SJCRH30 (cell line): ENCODE results near the gene NRP1. TPM values are rescaled to one million over a fixed set of nuclear protein-coding genes. Genes with fewer than 3 reads are reported as not detected.

Experiments used
- DNase-seq, 2 experiments: peaks; one replicate each; pipeline ENCODE4 v3.0.0-alpha.2; 2015 to 2020
- H3K27ac ChIP-seq: fragments of 250-450 bp; sonication (Bioruptor Pico); 2 replicates; pipeline ENCODE4 v1.5.1; 2020; ENCODE audit warnings: mild to moderate bottlenecking, moderate library complexity
- H3K27me3 ChIP-seq: fragments of 250-450 bp; sonication (Bioruptor Pico); 2 replicates; pipeline ENCODE4 v1.5.1; 2020; ENCODE audit warnings: mild to moderate bottlenecking, moderate library complexity
- H3K36me3 ChIP-seq: fragments of 250-450 bp; sonication (Bioruptor Pico); 2 replicates; pipeline ENCODE4 v1.5.1; 2020; ENCODE audit warnings: mild to moderate bottlenecking, moderate library complexity
- H3K4me1 ChIP-seq: fragments of 250-450 bp; sonication (Bioruptor Pico); 2 replicates; pipeline ENCODE4 v1.5.1; 2020; ENCODE audit warnings: mild to moderate bottlenecking, moderate library complexity
- H3K4me3 ChIP-seq: fragments of 250-450 bp; sonication (Bioruptor Pico); 2 replicates; pipeline ENCODE4 v1.5.1; 2020; ENCODE audit warnings: mild to moderate bottlenecking, moderate library complexity
- H3K9me3 ChIP-seq: fragments of 250-450 bp; sonication (Bioruptor Pico); replicated peaks from 2 replicates; pipeline ENCODE4 v1.5.1; 2020; ENCODE audit warnings: mild to moderate bottlenecking, moderate library complexity
- total RNA-seq: library from RNA; depleted of rRNA; stranded (reverse); fragments of >200 nt; shearing (Covaris generic); gene quantifications from 2 replicates; pipeline ENCODE4 v1.2.3, GENCODE V29; 2014

Gene NRP1
- total RNA-seq, 1 experiment from 2014 or later, result 21.2 TPM

DNA sequence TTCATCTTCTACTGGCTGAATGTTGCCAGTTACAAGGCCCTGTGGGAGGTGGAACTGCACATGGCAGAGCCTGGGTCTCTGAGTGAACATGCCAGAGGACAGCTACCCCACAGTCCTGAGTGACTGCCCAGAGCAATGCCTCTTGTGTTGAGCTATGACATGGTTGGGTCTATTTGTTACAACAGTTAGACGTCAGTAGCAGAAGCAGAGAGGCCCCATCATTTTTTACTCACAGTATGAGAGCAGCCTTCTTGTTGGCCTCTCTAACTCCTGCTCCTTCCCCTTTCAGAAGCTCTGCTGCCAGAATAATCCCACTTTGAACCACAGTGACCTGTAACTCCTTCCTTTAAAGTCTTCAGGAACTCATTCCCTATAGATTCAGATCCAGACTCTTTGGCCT lies 30.8 kb upstream of the NRP1 start:
- Histone ChIP-seq H3K27me3 (no peaks in the 10 kb centered on the region), H3K4me3 (no peak overlapping the region), H3K36me3 (peaks cover 3% of the 10 kb centered on the region; the same call in 1 of the 2 replicates), H3K27ac (peak overlapping the region; percentile 23; the same call in 1 of the 2 replicates), H3K9me3 (no peaks in the 10 kb centered on the region), H3K4me1 (no peaks in the 10 kb centered on the region; the same call in 1 of the 2 replicates)
- DNase-seq, result no peak

DNA sequence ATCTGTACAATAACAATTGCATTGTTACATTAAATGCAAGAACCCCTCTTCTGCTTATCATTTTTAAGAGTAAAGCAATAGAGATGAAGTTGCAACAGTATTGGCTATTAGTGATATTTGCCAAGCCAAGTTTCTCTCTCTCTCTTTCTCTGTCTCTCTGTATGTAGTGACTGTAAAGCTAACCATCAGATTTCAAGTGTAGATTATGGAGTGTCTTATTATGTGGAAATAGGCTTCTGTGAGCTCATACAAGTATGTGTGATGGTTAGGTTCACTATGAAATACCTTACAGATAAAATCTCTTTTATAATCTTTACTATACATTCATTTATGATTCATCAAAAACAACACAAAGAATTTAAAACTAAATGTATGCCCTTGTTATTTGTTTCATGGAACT lies 28.6 kb upstream of the NRP1 start:
- Histone ChIP-seq H3K4me1 (no peaks in the 10 kb centered on the region; the same call in 1 of the 2 replicates), H3K9me3 (no peaks in the 10 kb centered on the region), H3K36me3 (peaks cover 3% of the 10 kb centered on the region; the same call in 1 of the 2 replicates), H3K27ac (no peak overlapping the region), H3K4me3 (no peak overlapping the region), H3K27me3 (no peaks in the 10 kb centered on the region)
- DNase-seq, result no peak

- no peak for DNase-seq
- Histone ChIP-seq H3K27me3 (no peaks in the 10 kb centered on the region), H3K27ac (no peak overlapping the region), H3K36me3 (no peaks in the 10 kb centered on the region), H3K9me3 (no peaks in the 10 kb centered on the region), H3K4me3 (no peak overlapping the region), H3K4me1 (no peaks in the 10 kb centered on the region; the same call in 1 of the 2 replicates)
Measured at GRCh38 chr10:33358016-33358415, 23.5 kb upstream of the NRP1 start.

DNA sequence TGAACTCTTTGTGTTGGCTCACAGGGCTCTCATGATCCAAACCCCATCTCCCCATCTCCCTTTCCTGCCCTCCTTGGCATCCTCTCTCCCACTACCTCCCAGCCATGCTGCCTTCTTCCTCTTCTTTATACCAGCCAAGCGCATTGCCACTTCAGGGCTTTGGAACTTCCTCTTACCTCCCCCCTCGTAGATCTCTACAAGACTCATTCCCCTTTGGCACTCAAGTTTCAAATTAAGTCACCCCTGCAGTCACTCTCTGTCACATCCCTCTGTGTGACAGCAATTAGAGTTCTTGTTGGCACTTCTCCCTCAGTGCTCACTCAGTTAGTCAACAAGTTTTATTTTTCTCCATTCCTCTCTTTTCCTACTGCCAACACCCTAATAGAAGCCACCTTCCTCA lies 20.8 kb upstream of the NRP1 start:
- no peak for DNase-seq
- Histone ChIP-seq H3K9me3 (no peaks in the 10 kb centered on the region), H3K27me3 (no peaks in the 10 kb centered on the region), H3K36me3 (no peaks in the 10 kb centered on the region), H3K27ac (no peak overlapping the region), H3K4me3 (no peak overlapping the region), H3K4me1 (peaks cover 16% of the 10 kb centered on the region)

GRCh38 chr10:33353853-33354252 lies 19.4 kb upstream of the NRP1 start:
- H3K36me3 ChIP-seq, result no peaks in the 10 kb centered on the region
- H3K27me3 ChIP-seq, result no peaks in the 10 kb centered on the region
- no peak overlapping the region for H3K4me3 ChIP-seq
- H3K27ac ChIP-seq, result no peak overlapping the region
- no peaks in the 10 kb centered on the region for H3K9me3 ChIP-seq
- H3K4me1 ChIP-seq, result peaks cover 16% of the 10 kb centered on the region
- no peak for DNase-seq

- no peak overlapping the region for H3K27ac ChIP-seq
- H3K4me1 ChIP-seq, result peaks cover 16% of the 10 kb centered on the region
- no peak overlapping the region for H3K4me3 ChIP-seq
- H3K36me3 ChIP-seq, result no peaks in the 10 kb centered on the region
- DNase-seq, result no peak
- no peaks in the 10 kb centered on the region for H3K27me3 ChIP-seq
- H3K9me3 ChIP-seq, result no peaks in the 10 kb centered on the region
Measured at GRCh38 chr10:33353334-33353733, 18.9 kb upstream of the NRP1 start.

- Histone ChIP-seq H3K4me3 (no peak overlapping the region), H3K27ac (no peak overlapping the region), H3K27me3 (no peaks in the 10 kb centered on the region), H3K36me3 (no peaks in the 10 kb centered on the region), H3K9me3 (no peaks in the 10 kb centered on the region), H3K4me1 (peaks cover 16% of the 10 kb centered on the region)
- no peak for DNase-seq
Measured at GRCh38 chr10:33352615-33353014, 18.1 kb upstream of the NRP1 start.

DNA sequence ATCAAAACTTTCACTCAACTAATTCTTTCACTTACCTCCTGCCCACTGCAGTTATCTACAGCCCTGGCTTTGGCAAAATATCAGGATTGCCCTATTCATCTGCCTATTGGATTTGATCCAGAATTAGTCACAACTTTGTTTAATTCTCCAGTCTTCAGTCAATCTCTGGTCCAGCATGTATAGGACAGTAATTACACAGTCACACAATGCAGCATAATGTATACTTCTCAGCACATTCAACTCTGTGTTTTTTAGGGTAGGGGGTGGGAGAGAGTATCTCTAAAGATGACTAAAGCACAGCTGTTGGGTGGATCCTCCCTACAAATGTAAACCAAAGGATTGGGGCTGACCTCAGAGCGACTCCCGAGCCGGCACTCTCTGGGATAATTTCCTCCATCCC lies 17.7 kb upstream of the NRP1 start:
- H3K4me1 ChIP-seq, result peaks cover 16% of the 10 kb centered on the region
- H3K4me3 ChIP-seq, result no peak overlapping the region
- no peaks in the 10 kb centered on the region for H3K27me3 ChIP-seq
- peak; percentile 43 to 68 for DNase-seq
- H3K36me3 ChIP-seq, result no peaks in the 10 kb centered on the region
- no peaks in the 10 kb centered on the region for H3K9me3 ChIP-seq
- H3K27ac ChIP-seq, result no peak overlapping the region

DNA sequence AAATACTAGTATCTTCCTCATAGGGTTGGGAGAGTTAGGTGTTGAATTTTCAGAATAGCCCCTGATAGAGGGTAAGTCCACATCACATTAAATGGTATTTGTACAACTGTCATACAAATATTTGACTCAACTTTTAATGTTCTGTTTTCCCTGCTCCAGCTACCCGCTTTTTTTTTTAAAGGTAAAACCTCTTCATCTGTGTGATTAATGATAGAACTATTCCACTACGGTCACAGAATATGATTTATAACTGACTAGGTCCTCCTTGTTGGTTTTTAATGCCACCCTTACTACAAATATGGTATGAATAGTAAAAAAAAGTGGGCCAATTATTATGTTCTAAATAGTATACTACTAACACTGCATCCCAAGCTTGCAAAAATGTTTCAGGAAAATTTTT lies 15.6 kb upstream of the NRP1 start:
- Histone ChIP-seq H3K4me1 (peaks cover 16% of the 10 kb centered on the region), H3K4me3 (no peak overlapping the region), H3K27me3 (no peaks in the 10 kb centered on the region), H3K9me3 (no peaks in the 10 kb centered on the region), H3K36me3 (no peaks in the 10 kb centered on the region), H3K27ac (no peak overlapping the region)
- DNase-seq, result no peak

GRCh38 chr10:33349268-33349667 lies 14.8 kb upstream of the NRP1 start:
- peaks cover 16% of the 10 kb centered on the region for H3K4me1 ChIP-seq
- H3K4me3 ChIP-seq, result no peak overlapping the region
- H3K27me3 ChIP-seq, result no peaks in the 10 kb centered on the region
- no peak overlapping the region for H3K27ac ChIP-seq
- no peaks in the 10 kb centered on the region for H3K36me3 ChIP-seq
- DNase-seq, result no peak
- no peaks in the 10 kb centered on the region for H3K9me3 ChIP-seq

DNA sequence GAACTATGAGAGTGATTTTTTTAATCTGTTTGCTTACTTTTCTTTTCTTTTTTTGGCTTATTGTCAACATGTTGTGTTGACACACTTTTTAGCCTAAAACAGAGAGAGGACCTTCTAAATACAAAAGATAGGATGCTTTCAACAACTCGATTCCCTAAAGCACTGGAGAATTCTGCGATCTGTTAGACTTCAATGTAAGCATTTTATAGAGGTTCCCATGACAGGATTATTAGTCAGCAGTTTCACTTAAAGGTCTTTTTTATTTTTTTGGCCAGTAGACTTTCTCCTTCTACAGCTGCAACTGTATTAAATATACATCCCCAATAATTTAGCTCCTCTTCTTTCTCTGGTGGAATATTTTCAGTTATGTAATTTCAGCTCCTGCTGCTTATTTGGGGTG lies 12.7 kb upstream of the NRP1 start:
- H3K36me3 ChIP-seq, result no peaks in the 10 kb centered on the region
- H3K4me3 ChIP-seq, result no peak overlapping the region
- peaks cover 8% of the 10 kb centered on the region for H3K4me1 ChIP-seq
- H3K27ac ChIP-seq, result no peak overlapping the region
- DNase-seq, result no peak
- no peaks in the 10 kb centered on the region for H3K27me3 ChIP-seq
- no peaks in the 10 kb centered on the region for H3K9me3 ChIP-seq

- Histone ChIP-seq H3K9me3 (no peaks in the 10 kb centered on the region), H3K36me3 (no peaks in the 10 kb centered on the region), H3K27ac (no peak overlapping the region), H3K27me3 (no peaks in the 10 kb centered on the region), H3K4me1 (no peaks in the 10 kb centered on the region), H3K4me3 (no peak overlapping the region)
- DNase-seq, result no peak
Measured at GRCh38 chr10:33345236-33345635, 10.8 kb upstream of the NRP1 start.

GRCh38 chr10:33344676-33345075 lies 10.2 kb upstream of the NRP1 start:
- no peaks in the 10 kb centered on the region for H3K9me3 ChIP-seq
- H3K27me3 ChIP-seq, result no peaks in the 10 kb centered on the region
- no peaks in the 10 kb centered on the region for H3K4me1 ChIP-seq
- no peak overlapping the region for H3K4me3 ChIP-seq
- DNase-seq, result no peak
- H3K36me3 ChIP-seq, result no peaks in the 10 kb centered on the region
- H3K27ac ChIP-seq, result no peak overlapping the region

DNA sequence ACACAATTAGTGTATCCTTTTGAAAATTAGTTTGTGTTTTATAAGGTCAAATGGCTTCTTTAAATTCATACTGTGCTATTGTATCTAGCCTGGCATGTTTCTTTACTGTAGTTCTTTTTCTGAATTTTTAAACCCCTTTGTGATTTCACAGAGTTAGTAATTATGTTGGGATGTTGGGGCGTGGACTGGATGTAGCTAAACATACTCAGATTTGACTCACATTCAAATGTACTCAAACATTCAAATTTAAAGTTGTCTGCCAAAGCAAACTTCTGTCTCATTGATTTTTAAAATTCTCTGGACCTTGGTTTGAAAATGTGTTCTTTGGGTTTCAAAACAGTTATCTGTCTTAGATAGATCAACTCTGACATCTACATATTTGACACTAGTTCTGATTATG lies 7.2 kb upstream of the NRP1 start:
- Histone ChIP-seq H3K4me1 (no peaks in the 10 kb centered on the region), H3K27ac (no peak overlapping the region), H3K9me3 (no peaks in the 10 kb centered on the region), H3K4me3 (no peak overlapping the region), H3K36me3 (no peaks in the 10 kb centered on the region), H3K27me3 (no peaks in the 10 kb centered on the region)
- DNase-seq, result no peak

GRCh38 chr10:33337326-33337957 lies 3.0 kb upstream of the NRP1 start:
- no peaks in the 10 kb centered on the region for H3K27me3 ChIP-seq
- DNase-seq, result no peak
- H3K36me3 ChIP-seq, result no peaks in the 10 kb centered on the region
- peaks cover 1% of the 10 kb centered on the region; the same call in 1 of the 2 replicates for H3K4me1 ChIP-seq
- no peak overlapping the region for H3K27ac ChIP-seq
- peak overlapping the region; percentile 75 for H3K4me3 ChIP-seq
- no peaks in the 10 kb centered on the region for H3K9me3 ChIP-seq
